ENCODE measurements around the gene C3orf85.

GRCh38 chr3:109140318-109140717 is 3.8 kb downstream of the C3orf85 start:
- TF ChIP-seq REST (IDR thresholded peaks at IDR 0.05; ENCODE audit: insufficient read depth in 1 of 2, low read depth in 2 of 2, low read length in 2 of 2) (no peak), POLR2AphosphoS5 (IDR thresholded peaks at IDR 0.05; ENCODE audit: low read depth, low read length) (no peak), TAF1 (IDR thresholded peaks at IDR 0.05; ENCODE audit: borderline replicate concordance, insufficient read depth, low read length) (no peak), FOXP2 (optimal IDR thresholded peaks at IDR 0.05; ENCODE audit: borderline replicate concordance, extremely low read depth, extremely low read length, insufficient read depth) (no peak)
